Thyroid gland (tissue), 4 donors: ENCODE measurements around the gene TNFAIP1.

Experiments used
- POLR2A ChIP-seq, 2 donors: fragments of 450-650 bp; IDR thresholded peaks; one replicate each; pipeline ENCODE4 v1.6.1; 2017; ENCODE audit warnings: antibody characterized with exemption in 2 of 2, mild to moderate bottlenecking in 2 of 2, moderate library complexity in 1 of 2
- TF ChIP-seq, protein P1 (sequence below), 6 experiments: fragments of 200-600 bp in 3 of 6; fragments of 450-650 bp in 3 of 6; sonication (generic) in 3 of 6; IDR thresholded peaks; one replicate each; pipeline ENCODE4 v1.5.1; 2016 to 2019; ENCODE audit warnings: antibody characterized with exemption in 6 of 6, mild to moderate bottlenecking in 2 of 6, inconsistent platforms in 1 of 6, moderate library complexity in 1 of 6

DNA sequence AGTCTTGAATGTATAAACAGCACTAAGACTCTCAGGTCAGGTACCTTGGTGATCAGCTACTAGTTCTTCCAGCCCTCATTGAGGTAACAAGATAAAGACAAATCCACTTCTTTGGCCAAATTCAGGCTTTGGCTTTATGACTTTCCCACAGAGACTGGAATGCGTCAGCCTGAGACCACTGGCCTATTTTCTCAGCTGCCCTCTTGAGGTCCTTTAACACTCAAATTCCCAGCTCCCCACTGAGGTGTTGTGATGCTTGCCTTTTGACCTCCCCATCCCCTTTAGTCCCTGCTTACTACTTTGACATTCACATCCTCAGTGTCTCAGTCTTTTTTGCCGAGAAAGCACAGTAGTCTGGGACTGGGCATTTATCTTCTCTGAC is 10.6 kb downstream of the TNFAIP1 start:
- TF ChIP-seq POLR2A (IDR thresholded peaks at IDR 0.05), result no peak
- TF ChIP-seq, protein P1, sequence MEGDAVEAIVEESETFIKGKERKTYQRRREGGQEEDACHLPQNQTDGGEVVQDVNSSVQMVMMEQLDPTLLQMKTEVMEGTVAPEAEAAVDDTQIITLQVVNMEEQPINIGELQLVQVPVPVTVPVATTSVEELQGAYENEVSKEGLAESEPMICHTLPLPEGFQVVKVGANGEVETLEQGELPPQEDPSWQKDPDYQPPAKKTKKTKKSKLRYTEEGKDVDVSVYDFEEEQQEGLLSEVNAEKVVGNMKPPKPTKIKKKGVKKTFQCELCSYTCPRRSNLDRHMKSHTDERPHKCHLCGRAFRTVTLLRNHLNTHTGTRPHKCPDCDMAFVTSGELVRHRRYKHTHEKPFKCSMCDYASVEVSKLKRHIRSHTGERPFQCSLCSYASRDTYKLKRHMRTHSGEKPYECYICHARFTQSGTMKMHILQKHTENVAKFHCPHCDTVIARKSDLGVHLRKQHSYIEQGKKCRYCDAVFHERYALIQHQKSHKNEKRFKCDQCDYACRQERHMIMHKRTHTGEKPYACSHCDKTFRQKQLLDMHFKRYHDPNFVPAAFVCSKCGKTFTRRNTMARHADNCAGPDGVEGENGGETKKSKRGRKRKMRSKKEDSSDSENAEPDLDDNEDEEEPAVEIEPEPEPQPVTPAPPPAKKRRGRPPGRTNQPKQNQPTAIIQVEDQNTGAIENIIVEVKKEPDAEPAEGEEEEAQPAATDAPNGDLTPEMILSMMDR (IDR thresholded peaks at IDR 0.05), result no peak
